NAMALWA (cell line): Measurements from ENCODE around the gene LRFN3.
"Not testable (repeated sequence)": the region's sequence is repeated elsewhere in the genome, so short reads cannot be mapped to it uniquely, and the experiment has no call there.

ENCODE experiments used
- DNase-seq: peaks from one replicate; pipeline ENCODE4 v3.0.0-alpha.2; 2015; ENCODE audit warnings: low spot score

The LRFN3 gene, protein sequence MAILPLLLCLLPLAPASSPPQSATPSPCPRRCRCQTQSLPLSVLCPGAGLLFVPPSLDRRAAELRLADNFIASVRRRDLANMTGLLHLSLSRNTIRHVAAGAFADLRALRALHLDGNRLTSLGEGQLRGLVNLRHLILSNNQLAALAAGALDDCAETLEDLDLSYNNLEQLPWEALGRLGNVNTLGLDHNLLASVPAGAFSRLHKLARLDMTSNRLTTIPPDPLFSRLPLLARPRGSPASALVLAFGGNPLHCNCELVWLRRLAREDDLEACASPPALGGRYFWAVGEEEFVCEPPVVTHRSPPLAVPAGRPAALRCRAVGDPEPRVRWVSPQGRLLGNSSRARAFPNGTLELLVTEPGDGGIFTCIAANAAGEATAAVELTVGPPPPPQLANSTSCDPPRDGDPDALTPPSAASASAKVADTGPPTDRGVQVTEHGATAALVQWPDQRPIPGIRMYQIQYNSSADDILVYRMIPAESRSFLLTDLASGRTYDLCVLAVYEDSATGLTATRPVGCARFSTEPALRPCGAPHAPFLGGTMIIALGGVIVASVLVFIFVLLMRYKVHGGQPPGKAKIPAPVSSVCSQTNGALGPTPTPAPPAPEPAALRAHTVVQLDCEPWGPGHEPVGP

DNA sequence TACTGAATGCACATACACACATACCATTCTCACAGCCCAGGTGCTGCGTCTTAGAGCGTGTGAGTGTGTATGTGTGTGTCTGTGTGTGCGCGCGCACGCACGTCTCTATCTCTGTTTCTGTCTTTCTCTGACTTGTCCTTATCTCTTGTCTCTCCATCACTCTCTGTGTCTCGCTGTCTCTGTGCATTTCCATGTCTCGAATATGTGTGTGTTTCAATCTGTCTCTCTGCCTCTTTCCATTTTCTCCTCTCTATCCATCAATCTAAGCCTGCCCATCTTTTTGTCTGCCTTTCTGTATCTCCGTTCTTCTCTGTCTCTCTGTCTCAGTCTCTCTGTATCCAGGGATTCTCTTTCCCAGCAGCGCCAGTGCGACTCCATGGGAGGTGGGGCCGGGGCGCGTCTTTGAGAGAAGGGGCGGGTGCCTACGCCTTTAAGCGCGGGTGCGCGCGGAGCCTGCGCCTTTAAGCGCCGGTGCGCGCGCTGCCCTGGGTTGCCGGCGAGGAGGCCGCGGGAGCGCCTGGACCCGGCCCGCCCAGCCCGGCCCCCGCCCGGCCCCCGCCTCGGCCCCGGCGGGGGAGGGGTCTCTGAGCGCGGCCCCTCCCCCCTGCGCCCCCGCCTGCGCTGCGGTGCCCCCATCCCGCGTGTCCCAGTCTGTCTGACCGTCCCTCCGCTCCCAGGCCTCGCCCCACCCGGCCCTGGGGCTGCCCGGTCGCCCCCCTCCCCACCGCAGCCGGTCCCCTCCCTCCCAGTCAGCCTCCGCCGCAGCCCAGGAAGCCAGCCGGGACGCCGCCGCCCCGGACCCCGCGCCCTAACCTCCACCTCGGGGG is at the start of gene LRFN3:
LRFN3 (plus strand) TSS at position 464 of the 827 bp plus-strand sequence. CDS start 3,052 bp downstream, outside the sequence.
- no peak for DNase-seq

DNA sequence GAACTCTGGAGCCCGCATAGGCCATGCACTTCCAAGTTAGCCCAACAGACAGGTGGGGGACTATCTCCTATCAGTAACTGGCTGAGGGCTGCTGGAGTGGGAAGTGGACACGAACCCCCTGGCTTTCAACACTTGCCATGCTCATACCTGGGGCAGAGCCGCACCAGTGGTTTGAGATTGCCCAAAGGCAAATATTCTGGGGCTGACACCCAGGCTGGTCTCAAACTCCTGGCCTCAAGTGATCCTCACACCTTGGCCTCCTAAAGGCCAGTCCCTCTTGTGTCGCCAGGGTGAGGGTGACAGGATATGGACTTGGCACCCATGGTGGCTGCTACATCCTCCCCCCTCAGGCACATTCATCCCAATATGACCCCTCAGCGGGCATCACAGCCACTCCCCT is 49.0 kb upstream of the LRFN3 start:
- DNase-seq: no peak

DNA sequence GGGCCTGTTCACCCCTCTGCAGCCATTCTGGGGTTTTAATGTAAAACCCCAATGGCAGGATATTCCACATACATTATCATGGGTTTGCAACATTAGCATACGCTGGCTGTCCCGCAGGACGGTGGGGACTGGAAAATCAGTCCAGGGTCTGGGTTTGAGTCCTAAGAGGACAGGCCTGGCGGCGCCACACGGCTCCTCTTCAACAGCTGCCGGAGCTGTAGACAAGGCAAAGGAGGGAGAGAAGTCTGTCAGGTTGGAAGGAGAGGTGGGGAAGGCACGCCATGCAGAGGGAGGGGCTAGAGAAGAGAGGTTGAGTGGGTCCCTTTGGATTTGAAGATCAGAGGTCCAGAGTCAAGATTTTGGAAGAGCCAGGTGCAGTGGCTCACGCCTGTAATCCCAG is 47.8 kb upstream of the LRFN3 start:
- no peak for DNase-seq

DNA sequence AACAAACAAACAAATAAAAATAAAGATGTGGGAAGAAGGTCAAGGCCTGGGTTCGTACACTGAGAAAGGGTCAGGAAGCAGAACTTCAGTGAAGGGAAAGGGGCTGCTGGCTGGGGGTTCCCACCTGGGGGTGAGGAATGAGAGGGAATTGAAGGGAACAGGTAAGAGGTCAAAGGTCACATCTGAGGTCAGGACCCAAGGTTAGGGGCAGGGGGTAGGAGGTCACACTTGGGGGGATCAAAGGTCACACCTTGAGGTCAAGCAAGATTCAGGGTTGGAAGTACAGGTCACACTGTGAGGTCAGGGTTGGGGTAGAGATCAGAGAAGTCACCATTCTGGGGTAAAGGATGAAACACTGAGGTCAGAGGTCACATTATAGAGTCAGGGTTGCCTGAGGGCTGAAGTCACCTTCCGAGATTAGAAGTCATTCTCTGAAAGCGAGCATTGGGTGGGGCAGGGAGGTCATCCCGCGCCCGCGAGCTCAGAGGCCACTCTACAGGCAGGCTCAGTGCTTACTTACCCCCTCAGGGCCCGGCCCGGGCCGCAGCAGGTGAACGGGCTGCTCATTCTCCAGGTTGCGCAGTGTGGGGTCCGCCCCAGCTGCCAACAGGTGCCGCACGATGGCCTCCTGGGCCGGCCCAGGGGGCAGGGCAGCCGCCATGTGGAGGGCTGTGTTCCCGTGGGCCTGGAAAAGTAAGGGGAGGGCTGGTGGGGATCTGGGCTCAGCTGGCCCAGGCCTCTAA is 46.6 kb upstream of the LRFN3 start:
- DNase-seq: no peak

DNA sequence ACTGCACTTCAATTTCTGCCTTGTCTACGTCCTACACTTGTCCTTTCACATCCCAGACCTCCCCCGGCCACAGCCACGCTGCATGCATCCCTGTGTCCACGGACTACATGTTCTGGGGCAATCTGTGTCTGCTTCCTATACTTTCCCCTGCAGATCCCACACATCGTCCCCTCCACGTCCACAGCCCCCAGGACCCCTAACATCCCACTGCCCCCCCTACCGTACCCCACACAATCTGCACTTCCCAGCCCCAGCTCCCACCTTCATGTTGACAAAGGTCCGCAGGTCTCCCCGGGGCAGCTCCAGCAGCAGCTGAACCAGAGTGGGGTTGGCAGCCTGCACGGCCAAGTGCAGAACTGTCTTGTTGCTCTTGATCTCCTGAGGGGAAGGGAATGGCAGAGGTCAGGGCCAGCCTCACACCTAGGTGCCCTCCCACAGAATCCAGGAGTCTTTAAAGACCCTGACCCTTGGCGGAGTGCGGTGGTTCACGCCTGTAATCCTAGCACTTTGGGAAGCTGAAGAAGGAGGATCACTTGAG is 46.0 kb upstream of the LRFN3 start:
- DNase-seq: no peak

DNA sequence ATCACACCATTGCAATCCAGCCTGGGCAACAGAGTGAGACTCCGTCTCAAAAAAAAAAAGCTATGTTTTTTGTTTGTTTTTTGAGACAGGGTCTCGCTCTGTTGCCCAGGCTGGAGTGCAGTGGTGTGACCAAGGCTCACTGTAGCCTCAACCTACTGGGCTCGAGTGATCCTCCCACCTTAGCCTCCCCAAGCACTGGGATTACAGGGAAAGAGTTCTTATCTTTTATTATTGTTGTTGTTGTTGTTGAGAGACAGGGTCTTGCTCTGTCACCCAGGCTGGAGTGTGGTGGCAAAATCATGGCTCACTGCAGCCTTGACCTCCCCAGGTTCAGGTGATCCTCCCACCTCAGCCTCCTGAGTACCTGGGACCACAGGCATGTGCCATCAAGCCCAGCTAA is 44.4 kb upstream of the LRFN3 start:
- not testable (repeated sequence) for DNase-seq

DNA sequence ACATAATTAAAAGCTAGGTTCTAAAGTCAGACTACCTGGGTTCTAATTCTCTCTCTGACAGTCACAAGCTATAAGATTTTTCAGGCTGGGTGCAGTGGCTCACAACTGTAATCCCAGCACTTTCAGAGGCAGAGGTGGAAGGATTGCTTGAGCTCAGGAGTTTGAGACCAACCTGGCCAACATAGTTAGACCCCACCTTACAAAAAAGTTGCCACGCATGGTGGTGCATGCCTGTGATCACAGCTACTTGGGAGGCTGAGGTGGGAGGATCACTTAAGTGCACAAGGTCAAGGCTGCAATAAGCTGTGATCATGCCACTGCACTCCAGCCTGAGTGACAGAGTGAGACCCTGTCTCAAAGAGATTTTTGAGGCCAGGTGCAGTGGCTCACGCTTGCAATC is 41.8 kb upstream of the LRFN3 start:
- DNase-seq: no peak

DNA sequence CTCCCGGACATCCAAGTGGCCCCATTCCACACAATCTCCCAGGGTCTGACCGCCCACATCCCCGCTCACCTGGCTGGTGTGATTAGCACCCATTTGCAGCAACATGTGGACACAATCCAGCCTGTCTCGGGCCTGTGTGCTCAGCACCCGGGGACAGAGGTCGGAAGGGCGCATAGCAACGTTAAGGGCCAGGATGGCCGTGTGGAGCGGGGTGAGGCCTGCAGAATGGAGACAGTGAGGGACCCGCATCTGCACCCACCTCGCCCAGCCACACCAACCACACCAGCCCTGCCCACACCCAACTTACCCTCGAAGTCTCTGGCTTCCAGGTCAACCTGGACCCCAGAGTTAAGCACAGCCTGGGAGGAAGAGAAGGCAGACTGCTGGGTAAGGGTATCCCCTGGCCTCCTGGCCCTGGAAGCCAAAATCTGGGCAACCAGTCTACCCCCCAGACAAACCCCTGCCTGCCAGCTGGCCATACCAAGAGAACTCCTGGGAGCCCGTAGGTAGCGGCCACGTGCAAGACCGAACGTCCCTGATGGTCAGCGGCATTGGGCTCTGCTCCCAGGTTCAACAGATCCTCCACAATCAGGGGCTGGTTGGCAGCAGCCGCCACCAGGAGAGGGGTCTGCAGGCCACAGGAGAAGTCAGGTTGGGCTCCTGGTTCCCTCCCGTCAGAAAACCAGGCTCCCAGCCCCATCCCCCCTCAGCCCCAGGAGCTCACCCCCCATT is 40.1 kb upstream of the LRFN3 start:
- DNase-seq: no peak

DNA sequence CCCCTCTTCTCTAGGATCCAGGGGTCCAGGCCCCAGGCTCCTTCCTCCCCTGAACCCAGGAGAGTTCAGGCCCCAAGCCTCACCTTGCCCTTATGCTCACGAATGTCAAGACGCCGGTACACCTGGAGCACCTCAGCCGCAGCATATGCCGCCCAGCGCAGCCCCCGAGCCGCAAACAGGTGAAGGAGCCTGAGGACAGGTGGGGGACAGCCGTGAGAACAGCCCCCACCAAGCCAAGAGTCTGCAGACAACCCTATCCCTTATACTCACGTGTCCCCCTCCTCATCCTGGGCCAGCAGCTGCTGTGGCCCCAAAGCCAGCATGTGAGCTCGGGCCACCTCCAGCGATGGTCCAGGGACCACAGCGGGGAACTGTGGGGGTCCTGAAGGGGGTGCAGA is 39.5 kb upstream of the LRFN3 start:
- DNase-seq: no peak

DNA sequence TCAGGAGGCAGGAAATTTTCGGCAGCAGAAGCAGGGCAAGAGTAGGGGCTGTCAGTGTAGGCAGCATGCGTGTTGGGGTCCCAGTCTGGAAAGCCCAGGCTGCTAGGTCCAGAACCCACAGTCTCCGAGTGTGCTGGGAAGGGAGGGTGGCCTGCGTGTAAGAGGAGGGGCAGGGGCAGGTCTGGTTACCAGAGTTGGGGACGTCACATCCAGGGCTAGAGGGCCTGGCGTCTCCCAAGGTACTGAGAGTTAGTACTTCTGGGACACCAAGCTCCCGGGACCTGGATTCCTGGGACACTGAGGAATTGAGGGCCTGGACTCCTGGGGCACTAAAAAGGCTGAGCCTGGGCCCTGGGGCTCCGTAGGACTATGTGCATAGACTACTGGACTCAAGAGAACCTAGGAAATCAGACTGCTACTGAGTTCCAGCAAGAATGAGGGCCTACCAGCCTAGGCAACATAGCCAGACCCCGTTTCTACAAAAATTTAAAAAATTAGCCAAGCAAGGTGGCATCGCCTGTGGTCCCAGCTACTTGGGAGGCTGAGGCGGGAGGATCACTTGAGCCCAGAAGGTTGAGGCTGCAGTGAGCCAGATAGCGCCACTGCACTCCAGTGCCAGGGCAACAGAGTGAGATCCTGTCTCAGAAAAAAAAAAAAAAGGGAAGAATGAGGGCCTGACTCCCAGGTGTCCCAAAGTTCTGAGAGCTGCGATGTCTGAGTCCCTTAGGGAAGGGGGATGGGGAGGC is 38.3 kb upstream of the LRFN3 start:
- DNase-seq: no peak

DNA sequence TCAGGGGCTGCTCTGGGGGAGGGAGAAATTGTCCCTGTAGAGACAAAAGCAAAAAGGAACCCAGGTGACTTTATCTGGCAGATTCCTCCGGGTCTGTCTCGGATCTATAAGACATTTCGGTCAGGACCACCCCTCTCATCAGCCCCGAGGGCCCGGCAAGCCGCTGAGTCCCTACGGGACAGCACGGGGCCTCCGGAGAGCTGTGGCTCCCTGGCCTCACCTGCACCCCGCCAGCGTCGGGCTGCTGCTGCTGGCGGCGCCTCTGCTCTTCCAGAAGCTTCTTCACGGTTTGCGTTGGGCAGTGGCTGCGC is 37.7 kb upstream of the LRFN3 start:
- no peak for DNase-seq

DNA sequence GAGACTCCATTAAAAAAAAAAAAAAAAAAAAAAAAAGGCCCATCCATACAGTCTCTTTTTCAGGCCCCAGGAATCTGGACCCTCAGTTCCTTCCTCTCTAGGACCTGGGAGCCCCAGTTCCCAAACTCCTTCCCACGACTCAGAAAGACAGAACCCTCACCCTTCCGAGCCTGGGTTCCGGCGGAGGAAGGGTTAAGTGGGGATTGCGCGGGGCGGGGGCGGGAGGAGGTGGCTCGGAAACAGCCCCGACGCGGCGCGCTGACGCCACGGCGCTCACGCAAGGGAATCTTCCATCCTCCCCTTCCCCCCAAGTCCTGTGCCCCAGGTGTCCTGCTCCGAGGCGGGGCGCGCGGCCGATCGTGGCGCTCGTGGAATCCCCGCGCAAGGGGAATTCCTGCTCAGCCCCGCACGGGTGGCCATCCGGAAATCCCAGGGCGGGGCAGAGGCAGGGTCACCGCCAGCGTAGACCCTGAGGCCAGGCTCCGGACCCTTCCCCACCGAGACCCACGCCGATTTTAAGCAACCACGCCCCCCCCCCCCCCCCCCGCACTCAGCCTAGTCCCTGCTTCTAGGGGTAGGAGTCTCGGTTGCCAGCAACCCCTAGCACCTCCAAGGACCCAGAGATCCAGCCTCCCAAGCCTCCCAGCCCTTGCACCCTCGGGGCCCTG is 36.5 kb upstream of the LRFN3 start:
- peak; percentile 94 for DNase-seq

DNA sequence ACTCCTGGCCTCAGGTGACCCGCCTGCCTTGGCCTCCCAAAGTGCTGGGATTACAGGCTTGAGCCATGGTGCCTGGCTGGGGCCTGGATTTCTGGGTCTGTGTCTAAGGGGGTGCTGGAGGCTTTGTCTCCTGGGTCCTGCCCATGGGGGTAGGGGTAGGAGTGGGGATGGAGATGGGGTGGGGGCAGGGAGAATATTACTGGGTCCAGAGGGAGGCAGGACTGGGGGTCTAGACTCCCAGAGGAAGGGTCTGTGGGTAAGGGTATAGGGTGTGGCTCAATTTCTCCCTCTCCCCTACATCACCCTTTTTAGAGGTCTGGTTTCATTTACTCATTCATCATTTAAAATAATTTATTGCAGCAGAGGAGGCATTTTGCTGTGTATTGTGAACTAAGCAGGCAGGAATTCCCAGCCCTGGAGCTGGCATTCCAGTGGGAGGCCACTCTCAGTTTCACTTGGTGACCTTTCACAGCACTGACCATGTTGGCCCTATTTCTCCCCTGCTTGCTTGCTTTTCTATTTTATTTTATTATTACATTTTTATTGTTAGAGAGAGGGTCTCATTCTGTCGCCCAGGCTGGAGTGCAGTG is 35.0 kb upstream of the LRFN3 start:
- no peak for DNase-seq

DNA sequence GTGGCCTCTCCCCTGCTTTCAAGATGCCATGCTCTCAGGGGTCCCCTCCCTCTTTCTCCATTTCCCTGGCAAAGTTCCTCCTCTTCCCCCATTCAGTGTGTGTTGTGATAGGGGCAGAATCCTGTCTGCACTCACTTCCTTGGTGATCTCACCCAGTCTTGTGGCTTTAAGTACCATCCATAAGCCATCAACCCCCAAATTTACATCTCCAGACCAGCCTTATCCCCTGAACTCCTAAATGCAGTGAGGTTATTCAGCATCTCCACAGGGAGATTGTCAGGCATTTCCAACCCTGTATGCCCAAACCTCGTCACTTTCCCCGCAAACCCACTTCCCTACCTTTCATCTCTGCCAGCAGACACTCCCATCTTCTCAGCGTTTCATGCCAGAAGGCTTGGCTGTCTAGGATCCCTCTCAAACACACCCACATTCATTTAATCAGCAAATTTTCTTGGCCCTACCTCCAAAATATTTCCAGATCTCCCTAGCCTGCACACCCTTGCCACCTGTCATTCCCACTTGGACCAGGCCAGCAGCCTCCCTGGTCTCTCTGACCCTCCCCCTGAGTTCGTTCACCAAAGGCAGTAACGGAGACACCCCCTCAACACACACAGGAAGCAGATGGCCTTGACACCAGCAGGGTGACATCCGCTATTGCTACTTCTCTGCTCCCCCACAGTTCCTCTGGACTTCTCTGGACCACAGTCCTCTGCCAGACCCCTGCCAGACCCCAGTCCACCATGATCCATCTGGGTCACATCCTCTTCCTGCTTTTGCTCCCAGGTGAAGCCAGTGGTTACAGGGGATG is 34.1 kb upstream of the LRFN3 start, which contains the start of gene HCST:
HCST (plus strand) TSS at position 676 of the 808 bp plus-strand sequence; CDS start at position 741, 65 bp downstream.
- DNase-seq: peak; percentile 80

DNA sequence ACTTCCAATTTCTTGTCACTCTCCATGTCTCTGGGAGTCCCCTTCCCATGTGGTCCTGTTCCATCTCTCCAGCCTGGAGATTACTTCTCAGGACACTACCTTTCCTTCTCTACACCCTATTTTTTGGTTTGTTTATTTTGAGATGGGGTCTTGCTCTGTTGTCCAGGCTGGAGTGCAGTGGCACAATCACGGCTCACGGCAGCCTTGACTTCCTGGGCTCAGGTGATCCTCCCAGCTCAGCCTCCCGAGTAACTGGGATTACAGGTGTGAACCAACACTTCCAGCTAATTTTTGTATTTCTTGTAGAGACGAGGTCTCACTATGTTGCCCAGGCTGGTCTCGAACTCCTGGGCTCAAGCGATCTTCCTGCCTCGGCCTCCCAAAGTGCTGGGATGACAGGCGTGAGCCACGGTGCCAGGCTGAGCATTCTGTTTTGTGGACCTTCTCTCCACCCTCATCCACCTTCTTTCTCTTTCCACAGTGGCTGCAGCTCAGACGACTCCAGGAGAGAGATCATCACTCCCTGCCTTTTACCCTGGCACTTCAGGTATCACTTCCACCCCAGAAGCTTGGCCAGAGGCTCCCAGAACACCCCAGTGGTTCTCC is 33.2 kb upstream of the LRFN3 start:
- no peak for DNase-seq

DNA sequence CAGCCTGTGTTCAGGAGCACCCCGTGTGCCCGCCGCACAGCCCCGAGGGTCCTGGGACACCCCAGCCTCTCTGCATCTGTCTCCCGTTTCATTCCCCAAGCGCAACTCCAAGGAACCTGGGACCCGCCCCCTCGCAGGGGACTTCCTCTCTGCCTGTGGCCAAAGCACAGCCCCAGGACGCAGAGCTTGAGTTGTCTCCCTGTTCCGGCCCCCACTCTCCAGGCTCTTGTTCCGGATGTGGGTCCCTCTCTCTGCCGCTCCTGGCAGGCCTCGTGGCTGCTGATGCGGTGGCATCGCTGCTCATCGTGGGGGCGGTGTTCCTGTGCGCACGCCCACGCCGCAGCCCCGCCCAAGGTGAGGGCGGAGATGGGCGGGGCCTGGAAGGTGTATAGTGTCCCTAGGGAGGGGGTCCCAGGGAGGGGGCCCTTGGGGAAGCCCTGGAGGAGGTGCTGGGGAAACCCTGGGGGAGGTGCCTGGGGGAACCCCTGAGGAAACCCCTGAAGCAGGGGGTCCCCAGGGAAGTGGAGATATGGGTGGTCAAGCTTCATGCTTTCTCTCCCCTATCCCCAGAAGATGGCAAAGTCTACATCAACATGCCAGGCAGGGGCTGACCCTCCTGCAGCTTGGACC is 32.5 kb upstream of the LRFN3 start:
- peak; percentile 93 for DNase-seq

DNA sequence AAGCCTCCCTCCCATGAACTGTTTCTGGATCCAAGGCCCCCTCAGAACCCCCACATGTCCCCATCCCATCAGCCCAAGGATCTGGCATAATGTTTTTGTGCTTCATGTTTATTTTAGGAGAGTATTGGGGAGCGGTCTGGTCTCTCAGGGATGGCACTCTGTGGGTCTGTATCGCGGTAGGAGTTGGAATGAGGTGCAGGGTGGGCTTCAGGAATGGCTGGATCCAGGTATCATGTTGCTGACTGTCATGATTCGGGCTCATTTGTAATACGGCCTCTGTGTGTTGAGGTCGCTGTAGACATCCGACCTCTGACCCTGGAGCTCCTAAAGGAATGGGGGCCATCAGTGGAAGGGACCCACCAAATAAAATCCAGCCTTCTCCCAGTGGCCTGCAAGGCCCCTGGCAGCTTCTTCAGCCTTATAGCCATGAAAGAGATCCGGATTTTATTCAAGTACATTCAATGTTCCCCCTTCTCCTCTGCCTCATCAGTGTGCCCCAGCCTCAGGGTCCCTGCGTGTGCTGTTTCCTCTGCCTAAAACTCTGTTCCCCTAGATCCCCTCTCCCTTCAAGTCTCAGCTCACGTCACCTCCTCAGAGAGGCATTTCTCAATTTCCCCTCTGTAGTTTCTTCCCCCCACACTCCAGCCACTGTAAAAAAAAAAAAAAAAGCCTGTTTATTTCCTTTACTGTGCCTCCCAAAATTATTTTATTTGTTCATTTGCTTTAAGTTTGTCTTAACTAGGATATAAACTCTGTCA is 31.7 kb upstream of the LRFN3 start:
- DNase-seq: no peak
